ENCODE results near the gene TULP4.

GRCh38 chr6:158557927-158558326, 245.7 kb downstream of the TULP4 start:
- TF ChIP-seq CTCF (optimal IDR thresholded peaks at IDR 0.05 in 1 of 3, IDR thresholded peaks at IDR 0.05 in 1 of 3, conservative IDR thresholded peaks at IDR 0.05 in 1 of 3; ENCODE audit: extremely low read depth in 1 of 3, insufficient read depth in 2 of 3, low read length in 3 of 3) (no peak), EZH2 (IDR thresholded peaks at IDR 0.05; ENCODE audit: low read length) (no peak)

Measured in keratinocyte (primary cell).